ENCODE measurements around the gene GTF3C2. TPM values are rescaled to one million over a fixed set of nuclear protein-coding genes. Genes with fewer than 3 reads are reported as not detected.

GTF3C2 gene
- total and polyA plus RNA-seq, 2 of the 13 experiments (the other 11 are each of a cell fraction or from before 2014, with no cell fraction given), result 77.5 to 130 TPM

- no peak; the same call in 1 of the 2 replicates for TF ChIP-seq MTERF4 (CRISPR knock-in tag; IDR thresholded peaks at IDR 0.05)
- TF ChIP-seq ATRX (CRISPR knock-in tag; IDR thresholded peaks at IDR 0.05; ENCODE audit: borderline replicate concordance), result no peak
- 0 out of 2 replicates have a peak, but pooled peaks have one; percentile 53 for TF ChIP-seq THAP7 (CRISPR knock-in tag; IDR thresholded peaks at IDR 0.05)
- TF ChIP-seq AHR (CRISPR knock-in tag; IDR thresholded peaks at IDR 0.05), result no peak
- no peak for TF ChIP-seq ZNF574 (CRISPR knock-in tag; IDR thresholded peaks at IDR 0.05)
- peak; percentile 26 for TF ChIP-seq MED8 (CRISPR knock-in tag; IDR thresholded peaks at IDR 0.05; ENCODE audit: insufficient replicate concordance)
- no peak for TF ChIP-seq ZSCAN21 (CRISPR knock-in tag; IDR thresholded peaks at IDR 0.05; ENCODE audit: borderline replicate concordance)
- TF ChIP-seq KDM5A (IDR thresholded peaks at IDR 0.05; ENCODE audit: borderline replicate concordance, low read length), result no peak
- no peak for TF ChIP-seq ZNF616 (CRISPR knock-in tag; IDR thresholded peaks at IDR 0.05; ENCODE audit: low read depth)
- no peak for TF ChIP-seq CCDC6 (CRISPR knock-in tag; IDR thresholded peaks at IDR 0.05)
- TF ChIP-seq DRAP1 (CRISPR knock-in tag; IDR thresholded peaks at IDR 0.05), result no peak
- TF ChIP-seq ZNF749 (CRISPR knock-in tag; IDR thresholded peaks at IDR 0.05; ENCODE audit: borderline replicate concordance), result no peak
- no peak for TF ChIP-seq NFE2L2 (IDR thresholded peaks at IDR 0.05; ENCODE audit: low read length)
- TF ChIP-seq IRF9 (CRISPR knock-in tag; IDR thresholded peaks at IDR 0.05; ENCODE audit: borderline replicate concordance), result no peak
- TF ChIP-seq ARID2 (CRISPR knock-in tag; IDR thresholded peaks at IDR 0.05; ENCODE audit: borderline replicate concordance), result peak; percentile 96
- TF ChIP-seq SAP130 (CRISPR knock-in tag; IDR thresholded peaks at IDR 0.05; ENCODE audit: low read depth), result no peak
- no peak for TF ChIP-seq ZBTB21 (CRISPR knock-in tag; IDR thresholded peaks at IDR 0.05)
- TF ChIP-seq DNMT1 (CRISPR knock-in tag; IDR thresholded peaks at IDR 0.05), result no peak; the same call in 1 of the 2 replicates
- TF ChIP-seq PBX3 (CRISPR knock-in tag; IDR thresholded peaks at IDR 0.05; ENCODE audit: borderline replicate concordance), result no peak
- no peak for TF ChIP-seq HOXA3 (CRISPR knock-in tag; IDR thresholded peaks at IDR 0.05)
- TF ChIP-seq SRSF9 (IDR thresholded peaks at IDR 0.05; ENCODE audit: borderline replicate concordance, insufficient read depth, low read depth, low read length, poor library complexity, severe bottlenecking), result no peak
These were observed 34.2 kb downstream of the GTF3C2 start (continued) for GRCh38 chr2:27322301-27322765.
